AG04450 (cell line): ENCODE measurements around the gene AHSP. TPM values are rescaled to one million over a fixed set of nuclear protein-coding genes. Genes with fewer than 3 reads are reported as not detected.

Source experiments
- CTCF ChIA-PET: fragments of 300-600, 350-600 bp; formaldehyde crosslinking; extraction: SDS; loops from one replicate; lab custom pipeline; 2022; ENCODE audit warnings: antibody characterized with exemption, inconsistent platforms; lab: Charles Lee
- POLR2A ChIA-PET: fragments of 350-600 bp; formaldehyde crosslinking; extraction: SDS; loops from one replicate; lab custom pipeline; 2021; ENCODE audit warnings: antibody characterized with exemption, inconsistent platforms; lab: Yijun Ruan, JAX
- DNase-seq: peaks from one replicate; pipeline ENCODE4 v3.0.0-alpha.2; 2011; ENCODE audit warnings: low read depth, low spot score
- H3K27ac ChIP-seq: one replicate; pipeline ENCODE4 v1.5.1; 2012; ENCODE audit warnings: low read depth, low read length, control low read depth
- H3K27me3 ChIP-seq: one replicate; pipeline ENCODE4 v1.6.0; 2012; ENCODE audit warnings: low read length; ENCODE audit not compliant: control insufficient read depth, insufficient read depth
- H3K4me3 ChIP-seq: 2 replicates; pipeline ENCODE4 v1.5.1; 2011; ENCODE audit warnings: mild to moderate bottlenecking, low read depth, low read length, control low read depth
- H3K9me3 ChIP-seq: 2 replicates; pipeline ENCODE4 v1.5.1; 2012; ENCODE audit warnings: low read length; ENCODE audit not compliant: control insufficient read depth, insufficient read depth
- CTCF ChIP-seq: IDR thresholded peaks from 2 replicates; pipeline ENCODE4 v1.5.1; 2011; ENCODE audit warnings: low read depth, low read length, control low read depth, inconsistent platforms
- polyA plus RNA-seq: library from polyadenylated mRNA; depleted of rRNA; stranded (reverse); fragments of >200 nt; gene quantifications from 2 replicates; pipeline ENCODE4 v1.2.3, GENCODE V29; 2011; rRNA removed

The AHSP gene
- polyA plus RNA-seq, 1 experiment: not detected

GRCh38 chr16:31577411-31577810, 49.7 kb downstream of the AHSP start:
- Histone ChIP-seq H3K4me3 (no peak overlapping the region), H3K27ac (no peak overlapping the region), H3K9me3 (peaks cover 2% of the 10 kb centered on the region; the same call in 1 of the 2 replicates), H3K27me3 (no peaks in the 10 kb centered on the region)
- DNase-seq: no peak
- ChIA-PET POLR2A (no interaction called here), CTCF (no interaction called here)
- no peak for TF ChIP-seq CTCF

Other genes starting within 250 kb of the AHSP start
- 0.15 and 0.17 TPM in 2 replicates for gene ITGAX, start 172.7 kb upstream of the AHSP start, polyA plus RNA-seq
- gene ITGAD, start 134.6 kb upstream of the AHSP start, polyA plus RNA-seq: not detected in 2 replicates
- not detected in 2 replicates for gene COX6A2, start 99.5 kb upstream of the AHSP start, polyA plus RNA-seq
- 0.63 and 0.67 TPM in 2 replicates for gene ZNF843, start 85.1 kb upstream of the AHSP start, polyA plus RNA-seq
- 2.9 and 4.2 TPM in 2 replicates for gene ARMC5, start 68.4 kb upstream of the AHSP start, polyA plus RNA-seq
- gene TGFB1I1, start 55.7 kb upstream of the AHSP start, polyA plus RNA-seq: 42.4 and 63.4 TPM in 2 replicates
- not detected in 2 replicates for gene SLC5A2, start 44.8 kb upstream of the AHSP start, polyA plus RNA-seq
- gene RUSF1, start 19.5 kb upstream of the AHSP start, polyA plus RNA-seq: 32.2 and 38.6 TPM in 2 replicates